ENCODE results near the gene TRAPPC6A. TPM values are rescaled to one million over a fixed set of nuclear protein-coding genes. Genes with fewer than 3 reads are reported as not detected.

Gene TRAPPC6A
- total RNA-seq, 1 donor from 2014 or later: 43.8 TPM

GRCh38 chr19:45213031-45213430, 35.0 kb upstream of the TRAPPC6A start:
- H3K9me3 Mint-ChIP-seq (ENCODE audit: low read depth): no peaks in the 10 kb centered on the region
- H3K36me3 Mint-ChIP-seq (ENCODE audit: insufficient read depth): no peaks in the 10 kb centered on the region
- H3K27ac Mint-ChIP-seq: no peak overlapping the region
- TF ChIP-seq CTCF (IDR thresholded peaks at IDR 0.05; ENCODE audit: unreplicated experiment): no peak
- H3K4me3 Mint-ChIP-seq (ENCODE audit: low read depth): no peak overlapping the region
- peaks cover 6% of the 10 kb centered on the region for H3K4me1 Mint-ChIP-seq (ENCODE audit: low read depth)
- no peak for DNase-seq (ENCODE audit: low spot score, unreplicated experiment)
- H3K27me3 Mint-ChIP-seq: peaks cover 48% of the 10 kb centered on the region

- no peak overlapping the region for H3K4me3 Mint-ChIP-seq (ENCODE audit: low read depth)
- DNase-seq (ENCODE audit: low spot score, unreplicated experiment): no peak
- H3K36me3 Mint-ChIP-seq (ENCODE audit: insufficient read depth): no peaks in the 10 kb centered on the region
- no peaks in the 10 kb centered on the region for H3K9me3 Mint-ChIP-seq (ENCODE audit: low read depth)
- peaks cover 6% of the 10 kb centered on the region for H3K4me1 Mint-ChIP-seq (ENCODE audit: low read depth)
- no peak for TF ChIP-seq CTCF (IDR thresholded peaks at IDR 0.05; ENCODE audit: unreplicated experiment)
- H3K27ac Mint-ChIP-seq: no peak overlapping the region
- H3K27me3 Mint-ChIP-seq: peaks cover 39% of the 10 kb centered on the region
Measured at GRCh38 chr19:45211751-45212381, 33.8 kb upstream of the TRAPPC6A start.

GRCh38 chr19:45206328-45206727, 28.3 kb upstream of the TRAPPC6A start:
- no peak overlapping the region for H3K27ac Mint-ChIP-seq
- DNase-seq (ENCODE audit: low spot score, unreplicated experiment): no peak
- TF ChIP-seq CTCF (IDR thresholded peaks at IDR 0.05; ENCODE audit: unreplicated experiment): no peak
- peaks cover 8% of the 10 kb centered on the region for H3K27me3 Mint-ChIP-seq
- H3K4me3 Mint-ChIP-seq (ENCODE audit: low read depth): no peak overlapping the region
- H3K36me3 Mint-ChIP-seq (ENCODE audit: insufficient read depth): no peaks in the 10 kb centered on the region
- H3K4me1 Mint-ChIP-seq (ENCODE audit: low read depth): no peaks in the 10 kb centered on the region
- H3K9me3 Mint-ChIP-seq (ENCODE audit: low read depth): no peaks in the 10 kb centered on the region

- Mint-ChIP-seq H3K27ac (no peak overlapping the region), H3K27me3 (peaks cover 7% of the 10 kb centered on the region), H3K36me3 (ENCODE audit: insufficient read depth) (no peaks in the 10 kb centered on the region), H3K9me3 (ENCODE audit: low read depth) (no peaks in the 10 kb centered on the region), H3K4me3 (ENCODE audit: low read depth) (no peak overlapping the region), H3K4me1 (ENCODE audit: low read depth) (no peaks in the 10 kb centered on the region)
- no peak for TF ChIP-seq CTCF (IDR thresholded peaks at IDR 0.05; ENCODE audit: unreplicated experiment)
- no peak for DNase-seq (ENCODE audit: low spot score, unreplicated experiment)
Measured at GRCh38 chr19:45205810-45206209, 27.8 kb upstream of the TRAPPC6A start.

GRCh38 chr19:45202637-45203036, 24.6 kb upstream of the TRAPPC6A start:
- DNase-seq (ENCODE audit: low spot score, unreplicated experiment): no peak
- peaks cover 12% of the 10 kb centered on the region for H3K27me3 Mint-ChIP-seq
- H3K4me1 Mint-ChIP-seq (ENCODE audit: low read depth): no peaks in the 10 kb centered on the region
- TF ChIP-seq CTCF (IDR thresholded peaks at IDR 0.05; ENCODE audit: unreplicated experiment): no peak
- no peak overlapping the region for H3K4me3 Mint-ChIP-seq (ENCODE audit: low read depth)
- no peaks in the 10 kb centered on the region for H3K9me3 Mint-ChIP-seq (ENCODE audit: low read depth)
- no peaks in the 10 kb centered on the region for H3K36me3 Mint-ChIP-seq (ENCODE audit: insufficient read depth)
- H3K27ac Mint-ChIP-seq: no peak overlapping the region
